Astrocyte (in vitro differentiated cells and primary cell): ENCODE results near the gene DNTT. TPM values are rescaled to one million over a fixed set of nuclear protein-coding genes. Genes with fewer than 3 reads are reported as not detected.

Experiments
- DNase-seq: peaks from one replicate; pipeline ENCODE4 v3.0.0-alpha.2; 2010; ENCODE audit warnings: low read depth
- FAIRE-seq: peaks from 2 replicates; lab custom pipeline; 2011; peaks lifted over from hg19 to GRCh38; lab: Jason Lieb, UNC
- H2AFZ ChIP-seq: 2 replicates; pipeline ENCODE4 v1.6.0; 2012; ENCODE audit warnings: low read depth, low read length, inconsistent platforms
- H3K27ac ChIP-seq: 2 replicates; pipeline ENCODE4 v1.5.1; 2011; ENCODE audit warnings: low read depth, low read length, inconsistent platforms
- H3K27me3 ChIP-seq: 2 replicates; pipeline ENCODE4 v1.6.0; 2011; ENCODE audit warnings: low read length, inconsistent platforms; ENCODE audit not compliant: insufficient read depth
- H3K36me3 ChIP-seq: 2 replicates; pipeline ENCODE4 v1.5.1; 2011; ENCODE audit warnings: low read length, inconsistent platforms; ENCODE audit not compliant: insufficient read depth
- H3K4me1 ChIP-seq: 2 replicates; pipeline ENCODE4 v1.5.1; 2011; ENCODE audit warnings: low read length, inconsistent platforms; ENCODE audit not compliant: insufficient read depth
- H3K4me2 ChIP-seq: 2 replicates; pipeline ENCODE4 v1.6.0; 2012; ENCODE audit warnings: low read length, inconsistent platforms
- H3K4me3 ChIP-seq: 2 replicates; pipeline ENCODE4 v1.5.1; 2011; ENCODE audit warnings: low read depth, mild to moderate bottlenecking, low read length, inconsistent platforms; ENCODE audit not compliant: insufficient read depth
- H3K79me2 ChIP-seq: 2 replicates; pipeline ENCODE4 v1.6.0; 2012; ENCODE audit warnings: mild to moderate bottlenecking, low read length, inconsistent platforms; ENCODE audit not compliant: insufficient read depth
- H3K9ac ChIP-seq: 2 replicates; pipeline ENCODE4 v1.6.0; 2012; ENCODE audit warnings: mild to moderate bottlenecking, low read length, inconsistent platforms
- H3K9me3 ChIP-seq: 2 replicates; pipeline ENCODE4 v1.5.1; 2012; ENCODE audit warnings: low read depth, mild to moderate bottlenecking, low read length, inconsistent platforms; ENCODE audit not compliant: insufficient read depth
- H4K20me1 ChIP-seq: 2 replicates; pipeline ENCODE4 v1.6.0; 2012; ENCODE audit warnings: low read length, inconsistent platforms; ENCODE audit not compliant: insufficient read depth
- H3K27ac Mint-ChIP-seq: one replicate; pipeline ENCODE4 v1.8.0; 2021; ENCODE audit warnings: mild to moderate bottlenecking, mixed read lengths; ENCODE audit not compliant: unreplicated experiment
- H3K27me3 Mint-ChIP-seq: one replicate; pipeline ENCODE4 v1.8.0; 2021; ENCODE audit warnings: low read depth, mixed read lengths; ENCODE audit not compliant: unreplicated experiment
- H3K36me3 Mint-ChIP-seq: one replicate; pipeline ENCODE4 v1.8.0; 2021; ENCODE audit warnings: low read depth, mixed read lengths; ENCODE audit not compliant: unreplicated experiment
- H3K4me1 Mint-ChIP-seq: one replicate; pipeline ENCODE4 v1.8.0; 2021; ENCODE audit warnings: low read depth, mixed read lengths; ENCODE audit not compliant: unreplicated experiment
- H3K4me3 Mint-ChIP-seq: one replicate; pipeline ENCODE4 v1.8.0; 2021; ENCODE audit warnings: mild to moderate bottlenecking, moderate library complexity, mixed read lengths; ENCODE audit not compliant: unreplicated experiment
- H3K9me3 Mint-ChIP-seq: one replicate; pipeline ENCODE4 v1.8.0; 2021; ENCODE audit warnings: mild to moderate bottlenecking, mixed read lengths; ENCODE audit not compliant: unreplicated experiment
- EZH2 ChIP-seq: IDR thresholded peaks from 2 replicates; pipeline ENCODE4 v1.6.1; 2012; ENCODE audit warnings: mild to moderate bottlenecking, low read length, inconsistent platforms; ENCODE audit not compliant: insufficient read depth
- total RNA-seq: library from RNA; stranded (reverse); gene quantifications from 2 replicates; pipeline ENCODE4 v1.2.1, GENCODE V29; 2021
- TF ChIP-seq, protein P1 (sequence below): IDR thresholded peaks from 2 replicates; pipeline ENCODE4 v1.5.1; 2011; ENCODE audit warnings: low read depth, mild to moderate bottlenecking, inconsistent platforms, low read length, moderate library complexity; ENCODE audit not compliant: insufficient read depth

DNTT gene
- total RNA-seq, 1 donor from 2014 or later = not detected

DNA sequence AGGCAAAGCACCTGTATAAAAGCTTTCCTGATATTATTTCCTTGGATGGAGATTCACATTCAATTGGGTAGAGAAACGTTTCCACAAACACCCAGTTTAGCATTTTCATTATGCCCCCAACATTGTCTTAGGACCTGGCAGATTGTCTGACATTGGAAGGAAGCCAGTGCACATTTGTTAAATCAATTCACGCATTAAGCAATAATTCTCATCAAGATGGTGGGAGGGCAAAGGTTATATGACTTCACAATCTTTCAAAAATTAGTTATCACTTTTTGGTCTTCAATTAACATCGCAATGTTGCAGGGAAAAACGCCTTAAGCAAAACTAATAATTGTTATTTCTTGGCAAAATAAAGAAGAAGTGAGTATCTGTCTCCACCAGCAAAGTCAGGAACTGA is 38.2 kb downstream of the DNTT start:
- no peaks in the 10 kb centered on the region for H3K4me1 ChIP-seq
- DNase-seq = no peak
- Mint-ChIP-seq H3K9me3 (peaks cover 8% of the 10 kb centered on the region), H3K4me3 (no peak overlapping the region), H3K4me1 (no peaks in the 10 kb centered on the region), H3K36me3 (no peaks in the 10 kb centered on the region), H3K27me3 (peaks cover 5% of the 10 kb centered on the region), H3K27ac (no peak overlapping the region)
- peaks cover 3% of the 10 kb centered on the region for H3K9me3 ChIP-seq
- no peak overlapping the region for H3K4me2 ChIP-seq
- no peak for TF ChIP-seq EZH2
- TF ChIP-seq, protein P1, sequence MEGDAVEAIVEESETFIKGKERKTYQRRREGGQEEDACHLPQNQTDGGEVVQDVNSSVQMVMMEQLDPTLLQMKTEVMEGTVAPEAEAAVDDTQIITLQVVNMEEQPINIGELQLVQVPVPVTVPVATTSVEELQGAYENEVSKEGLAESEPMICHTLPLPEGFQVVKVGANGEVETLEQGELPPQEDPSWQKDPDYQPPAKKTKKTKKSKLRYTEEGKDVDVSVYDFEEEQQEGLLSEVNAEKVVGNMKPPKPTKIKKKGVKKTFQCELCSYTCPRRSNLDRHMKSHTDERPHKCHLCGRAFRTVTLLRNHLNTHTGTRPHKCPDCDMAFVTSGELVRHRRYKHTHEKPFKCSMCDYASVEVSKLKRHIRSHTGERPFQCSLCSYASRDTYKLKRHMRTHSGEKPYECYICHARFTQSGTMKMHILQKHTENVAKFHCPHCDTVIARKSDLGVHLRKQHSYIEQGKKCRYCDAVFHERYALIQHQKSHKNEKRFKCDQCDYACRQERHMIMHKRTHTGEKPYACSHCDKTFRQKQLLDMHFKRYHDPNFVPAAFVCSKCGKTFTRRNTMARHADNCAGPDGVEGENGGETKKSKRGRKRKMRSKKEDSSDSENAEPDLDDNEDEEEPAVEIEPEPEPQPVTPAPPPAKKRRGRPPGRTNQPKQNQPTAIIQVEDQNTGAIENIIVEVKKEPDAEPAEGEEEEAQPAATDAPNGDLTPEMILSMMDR = no peak
- no peak overlapping the region for H2AFZ ChIP-seq
- H4K20me1 ChIP-seq = no peaks in the 10 kb centered on the region
- H3K36me3 ChIP-seq = no peaks in the 10 kb centered on the region
- H3K4me3 ChIP-seq = no peak overlapping the region
- no peaks in the 10 kb centered on the region for H3K79me2 ChIP-seq
- no peak overlapping the region for H3K27ac ChIP-seq
- no peak for FAIRE-seq
- H3K9ac ChIP-seq = no peak overlapping the region
- H3K27me3 ChIP-seq = peaks cover 2% of the 10 kb centered on the region

DNA sequence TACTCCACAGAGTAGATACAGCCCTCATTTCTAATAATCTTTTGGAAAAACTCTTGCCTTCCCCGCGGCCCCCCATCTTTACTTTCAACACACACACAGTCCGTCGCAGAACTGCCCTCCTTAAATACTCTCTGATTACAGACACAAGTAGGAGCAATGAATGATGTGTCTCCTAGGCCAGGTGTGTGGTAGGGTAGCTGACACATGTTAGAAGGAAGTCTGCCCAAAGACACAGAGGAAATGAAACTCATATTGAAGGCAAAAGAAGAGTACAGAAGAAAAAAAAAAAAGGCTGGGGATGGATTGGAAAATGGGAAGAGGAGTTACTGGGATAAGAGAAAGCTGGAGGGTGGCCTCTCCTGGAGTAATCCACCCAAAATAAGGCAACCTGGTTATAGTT is 39.9 kb downstream of the DNTT start:
- no peaks in the 10 kb centered on the region for H3K79me2 ChIP-seq
- DNase-seq (no peak), FAIRE-seq (no peak)
- no peak overlapping the region for H3K4me3 ChIP-seq
- Mint-ChIP-seq H3K27me3 (peaks cover 5% of the 10 kb centered on the region), H3K4me3 (no peak overlapping the region), H3K4me1 (no peaks in the 10 kb centered on the region), H3K36me3 (no peaks in the 10 kb centered on the region), H3K27ac (no peak overlapping the region), H3K9me3 (peaks cover 8% of the 10 kb centered on the region)
- no peak overlapping the region for H3K9ac ChIP-seq
- peaks cover 3% of the 10 kb centered on the region for H3K9me3 ChIP-seq
- no peaks in the 10 kb centered on the region for H4K20me1 ChIP-seq
- no peaks in the 10 kb centered on the region for H3K36me3 ChIP-seq
- peaks cover 2% of the 10 kb centered on the region for H3K27me3 ChIP-seq
- H3K4me2 ChIP-seq = no peak overlapping the region
- H3K4me1 ChIP-seq = no peaks in the 10 kb centered on the region
- H2AFZ ChIP-seq = no peak overlapping the region
- TF ChIP-seq EZH2 = no peak
- TF ChIP-seq, protein P1 = no peak
- no peak overlapping the region for H3K27ac ChIP-seq

DNA sequence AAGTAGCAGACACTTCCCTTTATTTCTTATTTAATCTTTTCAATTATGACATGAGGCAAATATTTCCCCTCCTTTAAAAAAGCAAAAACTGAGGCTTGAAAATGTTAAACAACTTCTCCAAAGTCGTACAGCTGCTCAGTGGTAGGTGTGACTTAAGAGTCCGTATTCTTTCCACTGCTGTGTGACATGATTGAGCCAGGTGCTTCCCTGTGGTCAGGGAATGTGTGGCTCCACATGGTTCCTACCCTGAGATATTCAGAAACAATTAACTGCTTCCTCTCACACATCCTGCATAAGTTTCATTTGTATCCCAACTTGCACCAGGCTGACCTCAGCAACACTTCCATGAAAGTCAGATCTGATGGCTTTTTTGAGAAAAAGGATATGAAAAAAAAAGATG is 41.0 kb downstream of the DNTT start:
- Histone ChIP-seq H3K27ac (no peak overlapping the region), H3K4me2 (no peak overlapping the region), H3K9ac (no peak overlapping the region), H3K79me2 (no peaks in the 10 kb centered on the region), H3K4me3 (no peak overlapping the region), H3K4me1 (no peaks in the 10 kb centered on the region), H4K20me1 (no peaks in the 10 kb centered on the region), H3K9me3 (peaks cover 3% of the 10 kb centered on the region), H2AFZ (no peak overlapping the region), H3K36me3 (no peaks in the 10 kb centered on the region), H3K27me3 (peaks cover 2% of the 10 kb centered on the region)
- Mint-ChIP-seq H3K4me3 (no peak overlapping the region), H3K4me1 (no peaks in the 10 kb centered on the region), H3K27me3 (peaks cover 5% of the 10 kb centered on the region), H3K36me3 (no peaks in the 10 kb centered on the region), H3K27ac (no peak overlapping the region), H3K9me3 (peaks cover 8% of the 10 kb centered on the region)
- FAIRE-seq (no peak), DNase-seq (no peak)
- no peak for TF ChIP-seq EZH2
- TF ChIP-seq, protein P1 = no peak
